Measurements from ENCODE around the gene JUP.

DNA sequence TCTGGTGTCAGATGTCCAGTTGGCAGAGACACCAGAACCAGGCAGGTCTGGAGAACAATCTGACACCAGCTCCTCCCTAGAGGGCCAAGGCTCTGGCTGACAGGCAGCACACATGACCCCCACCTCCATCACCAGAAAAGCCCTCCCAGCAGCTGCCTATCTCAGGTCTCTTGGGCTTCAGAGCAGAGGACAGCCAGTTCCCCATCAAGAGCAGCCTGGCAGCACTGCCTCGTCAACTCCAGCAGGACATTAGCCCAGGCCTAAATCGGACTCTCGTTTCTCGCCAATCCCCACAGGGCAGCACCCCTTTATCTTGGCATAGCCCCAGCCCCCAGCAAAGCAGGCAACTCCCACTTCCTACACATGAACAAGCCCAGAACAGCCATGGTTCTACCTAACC, 4.4 kb downstream of the JUP start:
- TF ChIP-seq, protein P1, sequence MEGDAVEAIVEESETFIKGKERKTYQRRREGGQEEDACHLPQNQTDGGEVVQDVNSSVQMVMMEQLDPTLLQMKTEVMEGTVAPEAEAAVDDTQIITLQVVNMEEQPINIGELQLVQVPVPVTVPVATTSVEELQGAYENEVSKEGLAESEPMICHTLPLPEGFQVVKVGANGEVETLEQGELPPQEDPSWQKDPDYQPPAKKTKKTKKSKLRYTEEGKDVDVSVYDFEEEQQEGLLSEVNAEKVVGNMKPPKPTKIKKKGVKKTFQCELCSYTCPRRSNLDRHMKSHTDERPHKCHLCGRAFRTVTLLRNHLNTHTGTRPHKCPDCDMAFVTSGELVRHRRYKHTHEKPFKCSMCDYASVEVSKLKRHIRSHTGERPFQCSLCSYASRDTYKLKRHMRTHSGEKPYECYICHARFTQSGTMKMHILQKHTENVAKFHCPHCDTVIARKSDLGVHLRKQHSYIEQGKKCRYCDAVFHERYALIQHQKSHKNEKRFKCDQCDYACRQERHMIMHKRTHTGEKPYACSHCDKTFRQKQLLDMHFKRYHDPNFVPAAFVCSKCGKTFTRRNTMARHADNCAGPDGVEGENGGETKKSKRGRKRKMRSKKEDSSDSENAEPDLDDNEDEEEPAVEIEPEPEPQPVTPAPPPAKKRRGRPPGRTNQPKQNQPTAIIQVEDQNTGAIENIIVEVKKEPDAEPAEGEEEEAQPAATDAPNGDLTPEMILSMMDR (IDR thresholded peaks at IDR 0.05): no peak
- TF ChIP-seq EP300 (IDR thresholded peaks at IDR 0.05) (no peak), POLR2A (IDR thresholded peaks at IDR 0.05) (no peak)
